ENCODE results near the gene FAAP20.

FAAP20 gene

GRCh38 chr1:2199042-2199810 is 4.7 kb upstream of the FAAP20 start:
- H2BK12ac ChIP-seq (ENCODE audit: low read length in 2 of 2) = peak overlapping the region; percentile 73 to 90
- no peak overlapping the region for H2BK5ac ChIP-seq (ENCODE audit: low read depth, low read length, poor library complexity, severe bottlenecking)
- peak overlapping the region; percentile 68 to 86 for H3K4ac ChIP-seq (ENCODE audit: low read depth in 1 of 2, low read length in 2 of 2)
- peak overlapping the region; percentile 95 for H4K8ac ChIP-seq (ENCODE audit: low read length)
- peak overlapping the region; percentile 90 for H2BK15ac ChIP-seq (ENCODE audit: low read depth, poor library complexity, severe bottlenecking)
- H3K36me3 ChIP-seq (ENCODE audit: control insufficient read depth in 1 of 2, insufficient read depth in 2 of 2, low read depth in 1 of 2, low read length in 2 of 2) = no peaks in the 10 kb centered on the region
- H3K4me2 ChIP-seq (ENCODE audit: low read length, poor library complexity, severe bottlenecking) = peak overlapping the region; percentile 10
- H3K18ac ChIP-seq (ENCODE audit: low read depth in 1 of 2, low read length in 2 of 2) = peak overlapping the region; percentile 50 to 81
- H3K23ac ChIP-seq (ENCODE audit: low read length in 2 of 2) = no peak overlapping the region
- no peak overlapping the region for H3K27ac ChIP-seq (ENCODE audit: low read length, poor library complexity, severe bottlenecking)
- peak overlapping the region; percentile 97 for H4K91ac ChIP-seq (ENCODE audit: low read length)
- peak overlapping the region in 1 of 2 experiments; percentile 58 for H3K14ac ChIP-seq (ENCODE audit: low read length in 2 of 2)
- H2AFZ ChIP-seq (ENCODE audit: low read depth, low read length) = peak overlapping the region; percentile 48
- H2AK5ac ChIP-seq (ENCODE audit: low read length, severe bottlenecking) = no peak overlapping the region
- peaks cover 2% of the 10 kb centered on the region for H3K79me1 ChIP-seq (replicated peaks; ENCODE audit: low read length, poor library complexity, severe bottlenecking)
- no peak overlapping the region for H2BK120ac ChIP-seq (ENCODE audit: low read depth, low read length)
- H3K9me3 ChIP-seq (ENCODE audit: control insufficient read depth, low read length) = no peaks in the 10 kb centered on the region
- peak overlapping the region; percentile 84 for H3K9ac ChIP-seq (ENCODE audit: low read length)
- no peaks in the 10 kb centered on the region for H3K27me3 ChIP-seq (ENCODE audit: control insufficient read depth in 1 of 2, insufficient read depth in 1 of 2, low read length in 2 of 2)
- 32% methylated on average over 24 of the region's 24 CpGs for WGBS
- H3K4me3 ChIP-seq (ENCODE audit: insufficient read depth in 1 of 2, low read depth in 1 of 2, low read length in 2 of 2) = peak overlapping the region in 1 of 2 experiments; percentile 82
- DNase-seq = peak; percentile 94
- H3K4me1 ChIP-seq (ENCODE audit: control insufficient read depth, insufficient read depth, low read depth, low read length) = peaks cover 24% of the 10 kb centered on the region

- Histone ChIP-seq H4K8ac (ENCODE audit: low read length) (peak overlapping the region; percentile 95), H3K4ac (ENCODE audit: low read depth in 1 of 2, low read length in 2 of 2) (peak overlapping the region; percentile 68 to 86), H3K23ac (ENCODE audit: low read length in 2 of 2) (no peak overlapping the region), H3K14ac (ENCODE audit: low read length in 2 of 2) (peak overlapping the region in 1 of 2 experiments; percentile 5), H4K91ac (ENCODE audit: low read length) (peak overlapping the region; percentile 97), H3K36me3 (ENCODE audit: control insufficient read depth in 1 of 2, insufficient read depth in 2 of 2, low read depth in 1 of 2, low read length in 2 of 2) (peaks cover 0 to 3% of the 10 kb centered on the region in 2 experiments), H3K27me3 (ENCODE audit: control insufficient read depth in 1 of 2, insufficient read depth in 1 of 2, low read length in 2 of 2) (no peaks in the 10 kb centered on the region), H3K4me3 (ENCODE audit: insufficient read depth in 1 of 2, low read depth in 1 of 2, low read length in 2 of 2) (peak overlapping the region in 1 of 2 experiments; percentile 82), H3K4me2 (ENCODE audit: low read length, poor library complexity, severe bottlenecking) (no peak overlapping the region), H3K27ac (ENCODE audit: low read length, poor library complexity, severe bottlenecking) (no peak overlapping the region), H3K79me1 (replicated peaks; ENCODE audit: low read length, poor library complexity, severe bottlenecking) (peaks cover 5% of the 10 kb centered on the region), H2BK120ac (ENCODE audit: low read depth, low read length) (no peak overlapping the region), H2BK5ac (ENCODE audit: low read depth, low read length, poor library complexity, severe bottlenecking) (no peak overlapping the region), H3K18ac (ENCODE audit: low read depth in 1 of 2, low read length in 2 of 2) (peak overlapping the region; percentile 50 to 81), H2BK12ac (ENCODE audit: low read length in 2 of 2) (peak overlapping the region; percentile 73 to 90), H3K9ac (ENCODE audit: low read length) (peak overlapping the region; percentile 70), H3K9me3 (ENCODE audit: control insufficient read depth, low read length) (no peaks in the 10 kb centered on the region), H2AK5ac (ENCODE audit: low read length, severe bottlenecking) (no peak overlapping the region), H2AFZ (ENCODE audit: low read depth, low read length) (no peak overlapping the region), H2BK15ac (ENCODE audit: low read depth, poor library complexity, severe bottlenecking) (peak overlapping the region; percentile 90), H3K4me1 (ENCODE audit: control insufficient read depth, insufficient read depth, low read depth, low read length) (peaks cover 26% of the 10 kb centered on the region)
- WGBS = 94% methylated on average over 11 of the region's 11 CpGs
- DNase-seq = no peak
These were observed 4.0 kb upstream of the FAAP20 start for GRCh38 chr1:2198571-2198970.

- H2BK120ac ChIP-seq (ENCODE audit: low read depth, low read length) = no peak overlapping the region
- no peak overlapping the region for H2AFZ ChIP-seq (ENCODE audit: low read depth, low read length)
- H3K4me1 ChIP-seq (ENCODE audit: control insufficient read depth, insufficient read depth, low read depth, low read length) = peaks cover 34% of the 10 kb centered on the region
- no peak overlapping the region for H3K23ac ChIP-seq (ENCODE audit: low read length in 2 of 2)
- H4K8ac ChIP-seq (ENCODE audit: low read length) = no peak overlapping the region
- H3K9ac ChIP-seq (ENCODE audit: low read length) = no peak overlapping the region
- no peak overlapping the region for H2BK5ac ChIP-seq (ENCODE audit: low read depth, low read length, poor library complexity, severe bottlenecking)
- no peaks in the 10 kb centered on the region for H3K27me3 ChIP-seq (ENCODE audit: control insufficient read depth in 1 of 2, insufficient read depth in 1 of 2, low read length in 2 of 2)
- H3K4ac ChIP-seq (ENCODE audit: low read depth in 1 of 2, low read length in 2 of 2) = peak overlapping the region; percentile 15 to 41
- H3K4me2 ChIP-seq (ENCODE audit: low read length, poor library complexity, severe bottlenecking) = no peak overlapping the region
- H3K36me3 ChIP-seq (ENCODE audit: control insufficient read depth in 1 of 2, insufficient read depth in 2 of 2, low read depth in 1 of 2, low read length in 2 of 2) = peaks cover 0 to 10% of the 10 kb centered on the region in 2 experiments
- H3K9me3 ChIP-seq (ENCODE audit: control insufficient read depth, low read length) = no peaks in the 10 kb centered on the region
- H3K14ac ChIP-seq (ENCODE audit: low read length in 2 of 2) = no peak overlapping the region
- no peak overlapping the region for H2BK15ac ChIP-seq (ENCODE audit: low read depth, poor library complexity, severe bottlenecking)
- no peak overlapping the region for H3K18ac ChIP-seq (ENCODE audit: low read depth in 1 of 2, low read length in 2 of 2)
- DNase-seq = no peak
- WGBS = 90% methylated on average over 8 of the region's 10 CpGs
- H2BK12ac ChIP-seq (ENCODE audit: low read length in 2 of 2) = peak overlapping the region; percentile 27 to 32
- H4K91ac ChIP-seq (ENCODE audit: low read length) = no peak overlapping the region
- H3K79me1 ChIP-seq (replicated peaks; ENCODE audit: low read length, poor library complexity, severe bottlenecking) = peaks cover 9% of the 10 kb centered on the region
- H3K27ac ChIP-seq (ENCODE audit: low read length, poor library complexity, severe bottlenecking) = no peak overlapping the region
- no peak overlapping the region for H3K4me3 ChIP-seq (ENCODE audit: insufficient read depth in 1 of 2, low read depth in 1 of 2, low read length in 2 of 2)
- H2AK5ac ChIP-seq (ENCODE audit: low read length, severe bottlenecking) = peak overlapping the region; percentile 37
These were observed 3.2 kb upstream of the FAAP20 start for GRCh38 chr1:2197707-2198165.

- 94% methylated on average over 16 of the region's 17 CpGs for WGBS
These were observed 2.5 kb upstream of the FAAP20 start for GRCh38 chr1:2196901-2197638.

More at GRCh38 chr1:2196901-2197638, 2.5 kb upstream of the FAAP20 start:
- no peak overlapping the region for H3K18ac ChIP-seq (ENCODE audit: low read depth in 1 of 2, low read length in 2 of 2)
- H3K4ac ChIP-seq (ENCODE audit: low read depth in 1 of 2, low read length in 2 of 2) = no peak overlapping the region
- H2BK120ac ChIP-seq (ENCODE audit: low read depth, low read length) = no peak overlapping the region
- peak overlapping the region; percentile 14 for H4K91ac ChIP-seq (ENCODE audit: low read length)
- H3K4me2 ChIP-seq (ENCODE audit: low read length, poor library complexity, severe bottlenecking) = no peak overlapping the region
- H3K27ac ChIP-seq (ENCODE audit: low read length, poor library complexity, severe bottlenecking) = no peak overlapping the region
- H4K8ac ChIP-seq (ENCODE audit: low read length) = no peak overlapping the region
- H3K4me1 ChIP-seq (ENCODE audit: control insufficient read depth, insufficient read depth, low read depth, low read length) = peaks cover 39% of the 10 kb centered on the region
- no peak overlapping the region for H2AK5ac ChIP-seq (ENCODE audit: low read length, severe bottlenecking)
- no peak overlapping the region for H3K9ac ChIP-seq (ENCODE audit: low read length)
- H2BK5ac ChIP-seq (ENCODE audit: low read depth, low read length, poor library complexity, severe bottlenecking) = no peak overlapping the region
- peaks cover 0 to 15% of the 10 kb centered on the region in 2 experiments for H3K36me3 ChIP-seq (ENCODE audit: control insufficient read depth in 1 of 2, insufficient read depth in 2 of 2, low read depth in 1 of 2, low read length in 2 of 2)
- no peaks in the 10 kb centered on the region for H3K27me3 ChIP-seq (ENCODE audit: control insufficient read depth in 1 of 2, insufficient read depth in 1 of 2, low read length in 2 of 2)
- H3K23ac ChIP-seq (ENCODE audit: low read length in 2 of 2) = no peak overlapping the region
- H2BK15ac ChIP-seq (ENCODE audit: low read depth, poor library complexity, severe bottlenecking) = peak overlapping the region; percentile 6
- H2AFZ ChIP-seq (ENCODE audit: low read depth, low read length) = no peak overlapping the region
- no peak for DNase-seq
- H3K9me3 ChIP-seq (ENCODE audit: control insufficient read depth, low read length) = no peaks in the 10 kb centered on the region
- no peak overlapping the region for H3K14ac ChIP-seq (ENCODE audit: low read length in 2 of 2)
- H2BK12ac ChIP-seq (ENCODE audit: low read length in 2 of 2) = peak overlapping the region; percentile 32 to 61
- H3K4me3 ChIP-seq (ENCODE audit: insufficient read depth in 1 of 2, low read depth in 1 of 2, low read length in 2 of 2) = no peak overlapping the region
- H3K79me1 ChIP-seq (replicated peaks; ENCODE audit: low read length, poor library complexity, severe bottlenecking) = peaks cover 11% of the 10 kb centered on the region

Measured in mesenchymal stem cell (in vitro differentiated cells and primary cell).